NB4 (cell line): Measurements from ENCODE around the gene TSHZ2.

Experiments used
- MYC ChIP-seq: IDR thresholded peaks from 2 replicates; pipeline ENCODE4 v1.6.1; 2011; ENCODE audit warnings: low read depth, low read length
- POLR2A ChIP-seq: IDR thresholded peaks from 2 replicates; pipeline ENCODE4 v1.6.1; 2011; ENCODE audit warnings: mild to moderate bottlenecking; ENCODE audit not compliant: insufficient read length; ENCODE audit errors: extremely low read depth
- TF ChIP-seq, protein P1 (sequence below): IDR thresholded peaks from one replicate; pipeline ENCODE4 v1.5.1; 2012; ENCODE audit warnings: low read depth, low read length
- TF ChIP-seq, protein P2 (sequence below): IDR thresholded peaks from 2 replicates; pipeline ENCODE4 v1.6.1; 2011; ENCODE audit warnings: low read depth, low read length

DNA sequence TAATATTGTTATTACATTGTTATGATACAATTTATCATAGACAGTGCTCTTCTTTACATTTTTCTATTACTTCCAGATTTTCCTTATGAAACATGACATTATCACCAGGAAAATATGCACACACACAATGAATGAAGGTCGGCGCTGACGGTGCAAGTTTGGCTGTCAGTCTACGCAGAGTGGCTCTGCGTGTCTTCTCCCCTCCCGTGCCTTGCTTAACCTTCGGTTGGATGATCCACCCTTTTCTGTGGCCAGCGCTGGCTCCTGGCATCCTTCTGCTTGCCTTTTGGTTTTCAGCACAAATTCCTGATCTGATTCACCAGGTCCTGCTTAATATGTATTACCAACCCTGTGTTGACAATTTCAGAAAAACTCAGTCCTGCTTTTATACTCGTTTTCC lies 157.4 kb downstream of the TSHZ2 start:
- TF ChIP-seq, protein P1, sequence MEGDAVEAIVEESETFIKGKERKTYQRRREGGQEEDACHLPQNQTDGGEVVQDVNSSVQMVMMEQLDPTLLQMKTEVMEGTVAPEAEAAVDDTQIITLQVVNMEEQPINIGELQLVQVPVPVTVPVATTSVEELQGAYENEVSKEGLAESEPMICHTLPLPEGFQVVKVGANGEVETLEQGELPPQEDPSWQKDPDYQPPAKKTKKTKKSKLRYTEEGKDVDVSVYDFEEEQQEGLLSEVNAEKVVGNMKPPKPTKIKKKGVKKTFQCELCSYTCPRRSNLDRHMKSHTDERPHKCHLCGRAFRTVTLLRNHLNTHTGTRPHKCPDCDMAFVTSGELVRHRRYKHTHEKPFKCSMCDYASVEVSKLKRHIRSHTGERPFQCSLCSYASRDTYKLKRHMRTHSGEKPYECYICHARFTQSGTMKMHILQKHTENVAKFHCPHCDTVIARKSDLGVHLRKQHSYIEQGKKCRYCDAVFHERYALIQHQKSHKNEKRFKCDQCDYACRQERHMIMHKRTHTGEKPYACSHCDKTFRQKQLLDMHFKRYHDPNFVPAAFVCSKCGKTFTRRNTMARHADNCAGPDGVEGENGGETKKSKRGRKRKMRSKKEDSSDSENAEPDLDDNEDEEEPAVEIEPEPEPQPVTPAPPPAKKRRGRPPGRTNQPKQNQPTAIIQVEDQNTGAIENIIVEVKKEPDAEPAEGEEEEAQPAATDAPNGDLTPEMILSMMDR: no peak
- TF ChIP-seq POLR2A (no peak), MYC (no peak)
- TF ChIP-seq, protein P2, sequence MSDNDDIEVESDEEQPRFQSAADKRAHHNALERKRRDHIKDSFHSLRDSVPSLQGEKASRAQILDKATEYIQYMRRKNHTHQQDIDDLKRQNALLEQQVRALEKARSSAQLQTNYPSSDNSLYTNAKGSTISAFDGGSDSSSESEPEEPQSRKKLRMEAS: no peak
